ENCODE results near the gene CCDC15.
"Not testable (repeated sequence)": the region's sequence is repeated elsewhere in the genome, so short reads cannot be mapped to it uniquely, and the experiment has no call there.

The CCDC15 gene

GRCh38 chr11:124984512-124984854 is 30.5 kb downstream of the CCDC15 start:
- DNase-seq (ENCODE audit: low read depth in 1 of 2, low spot score in 1 of 2): no peak

DNA sequence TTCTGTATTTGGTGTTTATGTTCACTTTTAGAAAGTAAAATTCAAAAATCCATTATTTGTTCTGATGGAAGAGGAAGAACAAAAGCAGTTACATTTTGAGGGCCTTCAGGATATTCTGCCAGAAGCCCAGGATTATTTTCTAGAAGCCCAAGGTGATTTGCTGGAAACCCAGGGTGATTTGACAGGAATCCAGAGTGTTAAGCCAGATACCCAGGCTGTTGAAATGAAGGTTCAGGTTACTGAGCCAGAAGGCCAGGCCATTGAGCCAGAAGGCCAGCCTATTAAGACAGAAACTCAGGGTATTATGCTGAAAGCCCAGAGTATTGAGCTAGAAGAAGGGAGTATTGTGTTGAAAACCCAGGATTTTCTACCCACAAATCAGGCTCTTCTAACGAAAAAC is 33.1 kb downstream of the CCDC15 start:
- no peak for DNase-seq (ENCODE audit: low read depth in 1 of 2, low spot score in 1 of 2)

- no peak for DNase-seq (ENCODE audit: low read depth in 1 of 2, low spot score in 1 of 2)
Observed at GRCh38 chr11:124988063-124988462, 34.1 kb downstream of the CCDC15 start.

GRCh38 chr11:125001079-125001778 is 47.2 kb downstream of the CCDC15 start:
- no peak for DNase-seq (ENCODE audit: low read depth in 1 of 2, low spot score in 1 of 2)

GRCh38 chr11:125001849-125002248 is 47.8 kb downstream of the CCDC15 start:
- DNase-seq (ENCODE audit: low read depth in 1 of 2, low spot score in 1 of 2): no peak

DNA sequence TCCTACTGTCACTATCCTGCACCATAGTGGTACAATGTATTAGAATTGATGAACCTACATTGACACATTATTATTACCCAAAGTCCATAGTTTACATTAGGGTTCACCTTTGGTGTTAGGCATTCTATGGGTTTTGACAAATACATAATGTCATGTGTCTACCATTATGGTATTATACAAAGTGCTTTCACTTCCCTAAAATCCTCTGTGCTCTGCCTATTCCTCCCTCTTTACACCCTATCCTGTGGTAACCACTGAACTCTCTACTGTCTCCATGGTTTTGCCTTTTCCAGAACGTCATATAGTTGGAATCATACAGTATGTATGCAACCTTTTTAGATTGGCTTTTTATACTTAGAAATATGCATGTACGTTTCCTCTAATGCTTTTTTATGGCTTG is 51.5 kb downstream of the CCDC15 start:
- no peak for DNase-seq (ENCODE audit: low read depth in 1 of 2, low spot score in 1 of 2)

- no peak for DNase-seq (ENCODE audit: low read depth in 1 of 2, low spot score in 1 of 2)
Observed at GRCh38 chr11:125016413-125016812, 62.4 kb downstream of the CCDC15 start.

GRCh38 chr11:125020342-125020741 is 66.3 kb downstream of the CCDC15 start:
- DNase-seq (ENCODE audit: low read depth in 1 of 2, low spot score in 1 of 2): no peak

- DNase-seq (ENCODE audit: low read depth in 1 of 2, low spot score in 1 of 2): no peak
Observed at GRCh38 chr11:125022551-125022950, 68.5 kb downstream of the CCDC15 start.

- no peak for DNase-seq (ENCODE audit: low read depth in 1 of 2, low spot score in 1 of 2)
Observed at GRCh38 chr11:125025968-125026367, 72.0 kb downstream of the CCDC15 start.

DNA sequence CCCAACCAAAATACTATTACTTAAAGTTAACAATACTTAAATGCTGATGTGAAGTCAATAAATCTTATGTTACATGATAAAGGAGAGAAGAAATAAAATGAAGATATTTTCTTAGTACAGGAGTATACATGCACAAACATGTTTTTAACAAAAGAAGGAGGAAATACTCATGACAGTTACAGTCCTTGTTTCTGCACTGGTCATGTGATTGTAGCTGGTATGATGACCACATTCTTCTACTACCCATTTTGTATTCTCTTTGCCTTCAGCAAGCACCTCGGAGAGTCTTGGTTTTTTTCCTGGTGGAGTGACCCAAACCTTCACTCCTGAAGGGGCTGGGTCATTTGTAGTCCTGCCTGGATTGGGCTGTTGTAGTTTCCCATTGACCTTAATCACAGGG is 75.4 kb downstream of the CCDC15 start:
- not testable (repeated sequence) for DNase-seq (ENCODE audit: low read depth in 1 of 2, low spot score in 1 of 2)

- no peak for DNase-seq (ENCODE audit: low read depth in 1 of 2, low spot score in 1 of 2)
Observed at GRCh38 chr11:125036933-125037332, 82.9 kb downstream of the CCDC15 start.

GRCh38 chr11:125049164-125049792 is 95.3 kb downstream of the CCDC15 start:
- no peak for DNase-seq (ENCODE audit: low read depth in 1 of 2, low spot score in 1 of 2)

- no peak for DNase-seq (ENCODE audit: low read depth in 1 of 2, low spot score in 1 of 2)
Observed at GRCh38 chr11:125052047-125052446, 98.0 kb downstream of the CCDC15 start.

GRCh38 chr11:125053167-125053566 is 99.2 kb downstream of the CCDC15 start:
- DNase-seq (ENCODE audit: low read depth in 1 of 2, low spot score in 1 of 2): no peak

- DNase-seq (ENCODE audit: low read depth in 1 of 2, low spot score in 1 of 2): no peak
Observed at GRCh38 chr11:125055107-125055715, 101.2 kb downstream of the CCDC15 start.

- not testable (repeated sequence) for DNase-seq (ENCODE audit: low read depth in 1 of 2, low spot score in 1 of 2)
Observed at GRCh38 chr11:125056111-125056510, 102.1 kb downstream of the CCDC15 start.

- no peak for DNase-seq (ENCODE audit: low read depth in 1 of 2, low spot score in 1 of 2)
Observed at GRCh38 chr11:125056931-125057692, 103.1 kb downstream of the CCDC15 start.

DNA sequence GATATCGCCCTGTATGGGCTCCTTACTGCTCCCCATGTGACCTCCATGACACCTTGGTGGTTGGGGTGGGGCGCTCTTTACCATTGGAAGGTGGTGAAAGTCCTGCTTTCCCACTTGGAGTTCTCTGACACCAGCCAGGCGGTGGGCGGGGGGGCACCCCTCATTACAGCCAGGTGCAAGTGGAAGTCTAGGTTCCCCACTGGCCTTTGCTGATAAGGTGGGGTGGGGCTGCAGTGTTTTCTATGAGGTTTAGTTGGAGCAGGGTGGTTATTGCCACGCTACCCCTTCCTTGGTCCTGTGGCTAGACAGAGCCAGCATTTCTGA is 103.7 kb downstream of the CCDC15 start:
- DNase-seq (ENCODE audit: low read depth in 1 of 2, low spot score in 1 of 2): no peak

GRCh38 chr11:125061281-125061680 is 107.3 kb downstream of the CCDC15 start:
- DNase-seq (ENCODE audit: low read depth in 1 of 2, low spot score in 1 of 2): no peak

DNA sequence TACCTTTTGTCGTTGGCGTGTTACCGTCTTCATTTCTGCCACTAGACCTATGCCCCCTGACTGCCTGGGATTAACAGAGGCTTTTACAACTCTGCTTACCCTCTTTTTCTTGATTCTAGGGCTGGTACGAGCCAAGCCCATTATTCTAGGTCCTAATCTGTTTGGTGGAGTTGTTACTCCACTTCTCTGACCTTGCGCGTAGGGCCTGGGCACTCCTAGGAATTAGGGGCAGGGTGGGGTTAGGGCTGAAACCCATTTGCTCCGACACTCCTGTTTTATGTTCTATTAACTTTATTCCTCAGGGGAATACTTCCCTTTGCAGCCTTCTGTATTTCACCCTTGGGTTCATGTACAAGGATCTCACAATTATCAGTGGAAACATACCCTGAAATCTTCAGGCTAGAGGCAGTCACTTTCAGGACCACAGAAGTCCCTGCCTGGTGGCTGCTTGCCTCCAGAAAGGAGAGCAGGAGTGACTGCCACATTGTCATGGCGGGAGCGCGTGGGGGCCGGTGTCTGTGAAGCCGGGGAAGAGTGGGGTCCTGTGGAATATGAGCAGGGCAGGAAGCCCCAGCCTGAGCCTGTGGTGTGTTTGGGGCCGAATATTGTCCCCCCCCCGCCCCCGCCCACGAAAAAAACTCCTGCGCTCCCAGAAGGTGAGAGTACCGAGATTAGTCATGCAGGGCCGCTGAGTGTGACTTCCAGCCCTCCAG is 108.4 kb downstream of the CCDC15 start:
- DNase-seq (ENCODE audit: low read depth in 1 of 2, low spot score in 1 of 2): no peak
